ENCODE data around the gene LRMDA.

- TF ChIP-seq, protein P1, sequence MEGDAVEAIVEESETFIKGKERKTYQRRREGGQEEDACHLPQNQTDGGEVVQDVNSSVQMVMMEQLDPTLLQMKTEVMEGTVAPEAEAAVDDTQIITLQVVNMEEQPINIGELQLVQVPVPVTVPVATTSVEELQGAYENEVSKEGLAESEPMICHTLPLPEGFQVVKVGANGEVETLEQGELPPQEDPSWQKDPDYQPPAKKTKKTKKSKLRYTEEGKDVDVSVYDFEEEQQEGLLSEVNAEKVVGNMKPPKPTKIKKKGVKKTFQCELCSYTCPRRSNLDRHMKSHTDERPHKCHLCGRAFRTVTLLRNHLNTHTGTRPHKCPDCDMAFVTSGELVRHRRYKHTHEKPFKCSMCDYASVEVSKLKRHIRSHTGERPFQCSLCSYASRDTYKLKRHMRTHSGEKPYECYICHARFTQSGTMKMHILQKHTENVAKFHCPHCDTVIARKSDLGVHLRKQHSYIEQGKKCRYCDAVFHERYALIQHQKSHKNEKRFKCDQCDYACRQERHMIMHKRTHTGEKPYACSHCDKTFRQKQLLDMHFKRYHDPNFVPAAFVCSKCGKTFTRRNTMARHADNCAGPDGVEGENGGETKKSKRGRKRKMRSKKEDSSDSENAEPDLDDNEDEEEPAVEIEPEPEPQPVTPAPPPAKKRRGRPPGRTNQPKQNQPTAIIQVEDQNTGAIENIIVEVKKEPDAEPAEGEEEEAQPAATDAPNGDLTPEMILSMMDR (IDR thresholded peaks at IDR 0.05; ENCODE audit: insufficient read depth, low read length, poor library complexity, severe bottlenecking), result no peak
- TF ChIP-seq EZH2phosphoT487 (conservative IDR thresholded peaks at IDR 0.05; ENCODE audit: low read length), result no peak
Observed at GRCh38 chr10:75681334-75681733, 249.9 kb downstream of the LRMDA start.

Data from SU-DHL-6 (cell line).